HFFc6 (cell line): ENCODE measurements around the gene UBE2E2. TPM values are rescaled to one million over a fixed set of nuclear protein-coding genes. Genes with fewer than 3 reads are reported as not detected.
A peak's percentile ranks its signal among the peaks of the same experiment; 100 is the strongest.

ENCODE experiments used
- DNase-seq: peaks from one replicate; pipeline ENCODE4 v3.0.0-alpha.2; 2018
- H3K27ac Mint-ChIP-seq: 2 replicates; pipeline ENCODE4 v1.8.0; 2020; ENCODE audit warnings: mild to moderate bottlenecking, mixed read lengths
- H3K27me3 Mint-ChIP-seq: 2 replicates; pipeline ENCODE4 v1.8.0; 2021; ENCODE audit warnings: mild to moderate bottlenecking, moderate library complexity, mixed read lengths; ENCODE audit not compliant: insufficient read depth
- H3K36me3 Mint-ChIP-seq: 2 replicates; pipeline ENCODE4 v1.8.0; 2021; ENCODE audit warnings: low read depth, mixed read lengths
- H3K4me1 Mint-ChIP-seq: 2 replicates; pipeline ENCODE4 v1.8.0; 2020; ENCODE audit warnings: low read depth, mixed read lengths
- H3K4me3 Mint-ChIP-seq: 2 replicates; pipeline ENCODE4 v1.8.0; 2020; ENCODE audit warnings: mild to moderate bottlenecking, moderate library complexity, mixed read lengths
- H3K9me3 Mint-ChIP-seq: 2 replicates; pipeline ENCODE4 v1.8.0; 2020; ENCODE audit warnings: mild to moderate bottlenecking, mixed read lengths
- CTCF ChIP-seq: fragments of 200-600 bp; sonication (generic); IDR thresholded peaks from 2 replicates; pipeline ENCODE4 v1.5.0; 2021; ENCODE audit warnings: antibody characterized with exemption, mild to moderate bottlenecking
- total RNA-seq, 6 experiments: library from RNA; stranded (reverse); fragmentation: NEBNext Ultra II Directional; extraction: Animal tissue kit (Norgen Biotek cat#: 25700); gene quantifications; 2 replicates in 1 of 6; 3 replicates in 5 of 6; pipeline ENCODE4 v1.2.3, GENCODE V29; 2021

Gene UBE2E2
- total RNA-seq, 6 experiments from 2014 or later = 38.2 to 53.0 (median 47.2) TPM

GRCh38 chr3:23592961-23593931 lies 390.1 kb downstream of the UBE2E2 start:
- DNase-seq = no peak
- Mint-ChIP-seq H3K4me1 (peaks cover 8% of the 10 kb centered on the region; the same call in 1 of the 2 replicates), H3K36me3 (peaks cover 15% of the 10 kb centered on the region), H3K9me3 (peaks cover 6% of the 10 kb centered on the region; the same call in 1 of the 2 replicates), H3K27ac (no peak overlapping the region), H3K27me3 (no peaks in the 10 kb centered on the region; the same call in 1 of the 2 replicates), H3K4me3 (no peak overlapping the region)
- no peak for TF ChIP-seq CTCF

GRCh38 chr3:23594066-23594465 lies 390.9 kb downstream of the UBE2E2 start:
- Mint-ChIP-seq H3K27me3 (no peaks in the 10 kb centered on the region; the same call in 1 of the 2 replicates), H3K27ac (no peak overlapping the region)

GRCh38 chr3:23594894-23595670 lies 392.0 kb downstream of the UBE2E2 start:
- no peak for TF ChIP-seq CTCF
- no peak overlapping the region for H3K4me3 Mint-ChIP-seq
- peaks cover 17% of the 10 kb centered on the region for H3K36me3 Mint-ChIP-seq
- no peak overlapping the region; the same call in 1 of the 2 replicates for H3K27ac Mint-ChIP-seq
- H3K9me3 Mint-ChIP-seq = peaks cover 6% of the 10 kb centered on the region; the same call in 1 of the 2 replicates
- no peak for DNase-seq
- peaks cover 8% of the 10 kb centered on the region; the same call in 1 of the 2 replicates for H3K4me1 Mint-ChIP-seq
- no peaks in the 10 kb centered on the region; the same call in 1 of the 2 replicates for H3K27me3 Mint-ChIP-seq

More at GRCh38 chr3:23594066-23594465, 390.9 kb downstream of the UBE2E2 start:
- Mint-ChIP-seq H3K4me1 (peaks cover 8% of the 10 kb centered on the region; the same call in 1 of the 2 replicates), H3K36me3 (peaks cover 17% of the 10 kb centered on the region), H3K4me3 (no peak overlapping the region), H3K9me3 (peaks cover 6% of the 10 kb centered on the region; the same call in 1 of the 2 replicates)
- TF ChIP-seq CTCF = no peak
- DNase-seq = no peak

- Mint-ChIP-seq H3K9me3 (peaks cover 6% of the 10 kb centered on the region; the same call in 1 of the 2 replicates), H3K27me3 (no peaks in the 10 kb centered on the region; the same call in 1 of the 2 replicates), H3K27ac (no peak overlapping the region), H3K4me3 (no peak overlapping the region), H3K4me1 (peaks cover 8% of the 10 kb centered on the region; the same call in 1 of the 2 replicates), H3K36me3 (peaks cover 17% of the 10 kb centered on the region)
- DNase-seq = no peak
- TF ChIP-seq CTCF = no peak
Measured at GRCh38 chr3:23595851-23596250, 392.7 kb downstream of the UBE2E2 start.

GRCh38 chr3:23600167-23600871 lies 397.2 kb downstream of the UBE2E2 start:
- no peaks in the 10 kb centered on the region; the same call in 1 of the 2 replicates for H3K27me3 Mint-ChIP-seq
- H3K36me3 Mint-ChIP-seq = peaks cover 17% of the 10 kb centered on the region
- no peak for TF ChIP-seq CTCF
- peaks cover 11% of the 10 kb centered on the region for H3K4me1 Mint-ChIP-seq
- peaks cover 6% of the 10 kb centered on the region; the same call in 1 of the 2 replicates for H3K9me3 Mint-ChIP-seq
- H3K27ac Mint-ChIP-seq = no peak overlapping the region
- no peak overlapping the region for H3K4me3 Mint-ChIP-seq
- DNase-seq = peak; percentile 86
